Stimulated activated CD4-positive, alpha-beta T cell treated with anti-CD3 and anti-CD28 coated beads, Interleukin-1b, Interleukin-23, amount 100 ng/mL, for 24 hours (primary cell): ENCODE results near the gene RBFOX2.

Experiments
- DNase-seq, 4 experiments: peaks; one replicate each; pipeline ENCODE4 v3.0.0-alpha.2; 2020; ENCODE audit warnings: low read depth in 4 of 4, low spot score in 1 of 4

The RBFOX2 gene

GRCh38 chr22:35870517-35871293, 157.9 kb downstream of the RBFOX2 start:
- no peak for DNase-seq

- DNase-seq: no peak
Observed at GRCh38 chr22:35868938-35869337, 159.7 kb downstream of the RBFOX2 start.

DNA sequence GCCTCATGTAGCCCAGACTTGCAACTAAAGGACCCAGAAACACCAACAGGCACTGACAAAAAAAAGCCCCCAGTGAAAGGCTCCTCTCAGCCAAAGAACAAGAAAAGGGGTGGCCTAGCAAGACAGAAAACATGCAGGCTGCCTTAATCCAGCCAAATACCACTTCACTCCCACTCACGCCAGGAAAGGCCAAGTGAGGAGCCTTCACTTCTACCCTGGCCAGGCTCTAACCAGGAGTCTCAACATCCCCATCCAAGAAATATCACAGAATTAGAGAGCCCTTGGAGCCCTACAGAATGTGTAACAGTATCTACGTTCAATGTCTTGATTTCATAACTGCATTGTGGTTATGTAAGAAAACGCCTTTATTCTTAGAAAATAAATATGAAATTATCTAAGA, 162.0 kb downstream of the RBFOX2 start:
- DNase-seq: no peak

- no peak for DNase-seq
Observed at GRCh38 chr22:35864545-35865165, 164.0 kb downstream of the RBFOX2 start.

- no peak for DNase-seq
Observed at GRCh38 chr22:35863432-35863831, 165.2 kb downstream of the RBFOX2 start.

GRCh38 chr22:35862697-35863096, 165.9 kb downstream of the RBFOX2 start:
- no peak for DNase-seq

- no peak for DNase-seq
Observed at GRCh38 chr22:35861451-35861850, 167.2 kb downstream of the RBFOX2 start.

DNA sequence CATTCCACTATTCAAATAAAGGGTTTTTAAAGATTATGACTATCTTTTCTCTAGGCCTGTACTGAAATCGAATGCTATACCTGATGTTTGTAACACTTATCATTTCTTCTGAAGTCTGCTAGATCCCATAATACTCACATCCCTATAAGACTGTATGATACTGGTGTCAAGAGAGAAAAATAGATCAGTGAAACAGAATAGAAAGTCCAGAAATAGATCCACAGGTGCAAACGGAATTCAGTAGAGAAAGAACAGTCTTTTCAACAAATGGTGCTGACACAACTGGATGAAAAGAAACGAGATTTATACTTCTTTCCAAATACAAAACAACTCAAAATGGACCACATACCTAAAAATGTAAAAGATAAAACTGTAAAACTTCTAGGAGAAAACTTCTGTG, 167.8 kb downstream of the RBFOX2 start:
- no peak for DNase-seq

DNA sequence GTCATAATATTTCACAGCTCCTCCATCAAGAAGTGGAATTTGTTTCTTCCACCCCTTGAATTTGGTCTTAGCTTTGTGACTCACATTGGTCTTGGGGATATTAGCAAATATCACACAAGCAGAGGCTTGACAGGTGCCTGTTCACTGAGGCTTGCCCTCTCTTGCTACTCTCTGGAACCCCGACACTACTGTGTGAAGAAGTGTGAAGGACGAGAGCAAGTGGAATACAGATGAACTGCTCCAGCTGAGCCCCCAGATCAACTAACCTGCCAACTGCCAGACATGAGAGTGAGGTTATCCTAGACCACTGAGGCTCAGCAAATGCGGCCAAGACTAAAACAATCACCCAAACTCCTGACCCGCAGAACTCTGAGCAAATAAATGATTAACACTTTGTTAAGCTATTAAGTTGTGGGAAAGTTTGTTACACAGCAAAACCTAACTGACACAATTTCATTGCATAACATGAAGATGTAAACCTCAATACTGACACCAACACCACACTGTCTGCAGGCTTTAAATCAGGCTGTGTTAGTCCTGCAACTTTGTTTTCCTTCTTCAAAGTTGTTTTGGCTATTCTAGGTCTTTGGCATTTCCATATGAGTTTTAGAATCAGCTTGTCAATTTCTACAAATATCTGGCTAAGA, 168.4 kb downstream of the RBFOX2 start:
- DNase-seq: no peak

DNA sequence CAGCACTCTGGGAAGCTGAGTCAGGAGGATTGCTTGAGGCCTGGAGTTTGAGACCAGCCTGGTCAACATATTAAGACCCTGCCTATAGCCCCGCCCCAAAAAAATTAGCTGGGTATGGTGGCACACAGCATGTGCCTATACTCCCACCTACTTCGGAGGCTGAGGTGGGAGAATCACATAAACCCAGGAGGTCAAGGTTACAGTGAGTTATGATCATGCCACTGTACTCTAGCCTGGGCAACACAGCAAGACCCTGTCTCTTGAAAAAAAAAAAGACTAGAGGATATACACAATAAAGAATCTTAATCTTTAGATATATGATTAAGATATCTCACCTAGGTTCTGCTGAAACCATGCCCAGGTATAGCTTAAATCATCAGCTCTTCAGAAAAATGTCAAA, 174.3 kb downstream of the RBFOX2 start:
- no peak for DNase-seq

GRCh38 chr22:35852076-35852475, 176.5 kb downstream of the RBFOX2 start:
- no peak for DNase-seq

DNA sequence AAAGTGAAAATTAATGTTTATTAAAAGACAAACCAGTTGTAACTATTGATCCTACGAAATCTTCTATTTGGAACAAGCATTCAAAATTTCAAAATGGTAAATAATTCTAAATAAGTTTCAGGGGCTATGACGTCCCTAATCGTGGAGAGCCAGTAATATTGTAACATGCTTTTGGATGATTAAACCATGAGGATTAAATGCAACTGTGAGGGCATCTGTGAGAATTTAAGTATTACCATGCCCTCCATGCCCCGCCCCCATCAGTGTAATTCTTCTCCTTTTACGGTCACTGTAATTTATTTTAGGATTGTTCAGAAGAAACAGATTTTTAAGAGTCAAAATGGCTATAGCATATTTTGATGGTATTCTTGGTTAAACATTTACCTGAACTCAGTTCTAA, 177.8 kb downstream of the RBFOX2 start:
- no peak for DNase-seq

DNA sequence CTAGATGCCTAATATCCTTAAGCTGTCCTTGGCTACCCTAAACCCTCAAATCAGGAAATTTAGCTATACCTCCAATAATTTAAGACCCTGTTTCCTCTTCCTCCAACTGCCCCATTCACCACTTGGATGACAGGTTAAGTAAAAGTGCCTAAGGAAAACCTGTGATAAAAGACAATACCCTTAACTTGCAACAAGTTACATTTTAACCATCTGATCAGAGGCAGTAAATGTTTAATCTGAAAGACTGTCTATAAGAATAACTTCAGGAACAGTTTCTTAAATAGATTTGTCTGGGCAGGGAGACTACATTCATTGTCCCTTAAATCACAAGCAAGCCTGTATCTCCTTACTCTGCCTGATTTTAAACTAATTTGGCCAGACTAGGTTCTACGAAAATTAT, 181.8 kb downstream of the RBFOX2 start:
- DNase-seq: no peak

DNA sequence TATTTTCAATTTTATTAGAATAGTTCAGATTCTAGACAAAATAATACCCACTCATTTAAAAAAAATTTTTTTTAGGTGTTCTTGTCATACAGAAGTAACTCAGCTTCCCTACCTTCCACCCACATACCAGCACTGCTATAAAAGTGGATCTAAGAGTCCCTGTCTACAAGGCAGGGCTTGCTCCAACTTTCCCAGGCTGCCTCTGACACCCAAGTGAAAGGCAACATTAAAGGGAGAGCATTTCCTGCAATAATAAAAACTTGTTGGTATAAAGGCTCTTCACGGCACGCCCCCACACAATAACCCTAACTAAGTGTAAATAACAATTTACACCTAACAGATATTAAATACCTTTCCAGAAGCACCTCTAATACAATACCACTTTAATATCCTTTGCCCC, 183.7 kb downstream of the RBFOX2 start:
- no peak for DNase-seq

- DNase-seq: no peak
Observed at GRCh38 chr22:35842954-35843353, 185.7 kb downstream of the RBFOX2 start.

DNA sequence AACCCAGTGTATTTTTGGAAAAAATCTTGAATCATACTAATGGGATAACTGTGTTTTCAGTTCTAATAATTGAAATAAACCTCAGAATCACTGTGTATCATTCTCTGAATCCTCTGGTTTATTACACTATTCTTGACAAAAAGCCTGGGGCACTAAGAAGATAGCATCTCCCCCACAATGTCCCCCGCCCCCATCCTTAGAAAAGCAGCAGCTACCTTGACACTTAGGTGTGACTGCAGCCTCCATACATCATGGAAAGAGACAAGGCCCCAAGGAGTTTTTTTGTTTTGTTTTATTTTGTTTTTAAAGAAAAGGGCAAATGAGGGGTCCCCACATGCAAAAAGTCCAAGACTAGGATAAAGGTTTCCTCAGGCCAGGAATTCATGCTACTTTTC, 186.1 kb downstream of the RBFOX2 start:
- no peak for DNase-seq

DNA sequence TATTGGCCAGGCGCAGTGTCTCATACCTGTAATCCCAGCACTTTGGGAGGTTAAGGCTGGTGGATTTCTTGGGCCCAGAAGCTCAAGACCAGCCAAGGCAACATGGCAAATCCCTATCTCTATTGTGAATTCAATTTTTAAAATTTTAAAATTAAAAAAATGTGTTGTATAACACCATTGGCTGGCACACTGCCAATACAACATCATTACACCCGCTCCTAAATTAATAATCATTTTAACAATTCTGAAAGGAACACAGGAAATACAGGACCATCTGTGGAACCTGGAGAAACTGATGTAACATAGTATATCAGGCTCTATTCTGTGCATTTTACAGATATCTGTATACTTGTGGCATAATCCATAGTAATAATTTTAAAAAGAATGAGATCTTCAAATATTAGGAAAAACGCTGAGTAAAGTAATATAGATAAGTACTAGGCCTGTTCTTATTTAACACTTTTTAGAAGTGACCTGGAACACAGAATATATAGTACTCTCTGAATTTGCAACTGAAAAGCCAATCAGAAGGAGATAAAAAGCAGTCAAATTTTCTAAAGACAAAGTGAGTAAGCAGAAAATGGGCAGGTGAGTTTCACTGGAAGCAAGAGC, 186.6 kb downstream of the RBFOX2 start:
- DNase-seq: no peak

DNA sequence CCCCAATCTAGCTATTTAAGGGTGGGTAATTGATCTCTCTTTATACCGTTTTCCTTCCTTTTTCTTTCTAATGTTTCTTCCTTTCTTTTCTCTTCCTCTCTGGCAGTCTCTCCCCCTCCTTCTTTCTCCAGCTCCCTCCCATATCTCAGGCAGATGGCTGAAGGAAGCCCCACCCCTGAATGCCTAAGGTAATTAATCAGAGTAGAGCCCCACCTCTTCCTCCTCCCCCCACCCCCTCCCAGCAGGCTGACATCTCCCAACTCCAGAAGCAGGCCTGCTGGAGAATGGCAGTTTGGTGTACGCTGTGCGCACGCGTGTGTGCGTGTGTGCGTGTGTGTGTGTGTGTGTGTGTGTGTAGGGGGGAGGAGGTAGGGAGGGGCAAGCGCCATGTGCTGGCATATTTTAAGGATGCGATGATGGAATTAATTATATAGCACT, 188.3 kb downstream of the RBFOX2 start:
- peak in 1 of 4 experiments; percentile 0 for DNase-seq

DNA sequence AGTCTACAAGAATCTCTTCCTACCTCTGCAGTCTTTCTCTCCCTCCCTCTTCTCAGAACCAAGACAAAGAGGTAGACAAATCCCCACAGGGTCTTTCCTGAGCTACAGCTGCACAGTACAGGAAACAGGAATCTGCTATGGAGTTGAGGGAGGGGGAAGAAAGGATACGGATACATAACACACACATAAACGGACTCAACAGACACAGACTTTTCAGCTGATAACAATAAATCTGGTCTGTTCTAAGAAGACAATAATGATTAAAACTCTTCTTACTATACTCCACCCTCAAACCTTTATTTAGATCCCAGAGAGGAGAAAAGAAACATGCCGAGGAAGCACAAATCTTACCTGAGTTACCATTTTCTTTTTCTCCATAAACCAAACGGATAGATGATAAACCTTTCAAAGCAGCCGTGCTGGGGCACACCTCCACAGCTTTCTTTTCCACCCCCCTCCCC, 188.8 kb downstream of the RBFOX2 start:
- DNase-seq: no peak

DNA sequence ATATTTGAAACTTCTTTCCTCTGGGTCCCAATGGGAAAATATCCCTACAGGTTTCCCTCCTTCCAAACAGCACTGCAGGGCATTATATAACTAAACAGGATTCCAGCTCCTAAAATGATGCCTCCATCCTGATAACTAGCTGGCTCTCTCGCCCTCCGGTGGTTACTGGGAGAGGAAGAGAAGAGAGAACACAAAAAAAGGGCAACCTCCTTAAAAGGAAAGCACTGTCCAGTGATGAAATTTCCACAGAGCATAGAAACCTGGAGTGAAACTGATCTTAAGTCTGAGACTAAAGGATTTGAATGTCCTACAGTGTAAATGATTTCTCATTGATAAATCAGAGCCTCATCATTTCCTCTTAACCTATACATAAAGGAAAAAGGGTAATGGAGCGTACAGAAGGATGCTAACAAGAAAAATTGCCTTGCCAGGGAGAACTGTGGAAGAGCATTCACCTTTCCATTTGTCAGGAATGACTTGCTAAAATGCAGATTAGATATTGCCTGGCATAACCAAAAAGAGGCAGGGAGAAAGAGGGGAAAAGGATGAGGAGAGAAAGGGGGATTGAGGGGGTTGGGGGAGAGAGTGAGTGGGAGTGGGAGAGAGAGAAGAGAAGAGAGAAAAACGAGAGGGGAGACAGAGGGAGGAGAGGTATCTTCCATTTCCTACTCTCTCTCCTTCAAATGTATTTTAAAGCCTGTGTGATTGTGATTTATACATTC, 189.6 kb downstream of the RBFOX2 start:
- no peak for DNase-seq

GRCh38 chr22:35837101-35837727, 191.4 kb downstream of the RBFOX2 start:
- DNase-seq: no peak
